Gastrocnemius medialis (tissue), 4 donors: ENCODE results near the gene OTOP2. TPM values are rescaled to one million over a fixed set of nuclear protein-coding genes. Genes with fewer than 3 reads are reported as not detected.
"Not testable (repeated sequence)": the region's sequence is repeated elsewhere in the genome, so short reads cannot be mapped to it uniquely, and the experiment has no call there.

Experiments
- ATAC-seq, 2 donors: fragments of 150-250 bp; one replicate each; pipeline ENCODE4 v1.9.1; 2016
- DNase-seq, 2 donors: peaks; one replicate each; pipeline ENCODE4 v3.0.0-alpha.2; 2019
- H3K27ac ChIP-seq, 4 donors: fragments of 200-600 bp; sonication (generic); 1 replicate in 1 of 4; 2 replicates in 3 of 4; pipeline ENCODE4 v1.5.1; 2016 to 2018; ENCODE audit warnings: mild to moderate bottlenecking in 2 of 4, moderate library complexity in 1 of 4
- H3K27me3 ChIP-seq, 3 donors: fragments of 200-600 bp; sonication (generic) in 2 of 3; 1 replicate in 1 of 3; 2 replicates in 2 of 3; pipeline versions ENCODE4 v1.5.1 to v1.6.0; 2016 to 2019; ENCODE audit warnings: mild to moderate bottlenecking in 1 of 3, moderate library complexity in 1 of 3
- H3K36me3 ChIP-seq, 2 donors: fragments of 200-600 bp; sonication (generic) in 1 of 2; one replicate each; pipeline ENCODE4 v1.5.1; 2017 to 2018
- H3K4me1 ChIP-seq, 2 donors: fragments of 200-600 bp; sonication (generic) in 1 of 2; one replicate each; pipeline ENCODE4 v1.5.1; 2016 to 2017; ENCODE audit warnings: mild to moderate bottlenecking in 2 of 2
- H3K4me3 ChIP-seq, 4 donors: fragments of 200-600 bp; sonication (generic) in 3 of 4; 1 replicate in 1 of 4; 2 replicates in 3 of 4; pipeline ENCODE4 v1.5.1; 2016 to 2019; ENCODE audit warnings: mild to moderate bottlenecking in 2 of 4
- H3K9me3 ChIP-seq, 3 donors: fragments of 200-600 bp; sonication (generic) in 2 of 3; 1 replicate in 1 of 3; 2 replicates in 2 of 3; pipeline ENCODE4 v1.5.1; 2016 to 2019
- CTCF ChIP-seq, 5 experiments: fragments of 450-650 bp in 3 of 5; fragments of 200-600 bp in 2 of 5; sonication (generic) in 2 of 5; IDR thresholded peaks in 4 of 5; conservative IDR thresholded peaks in 1 of 5; 1 replicate in 4 of 5; 2 replicates in 1 of 5; pipeline ENCODE4 v1.5.1; 2016 to 2019; ENCODE audit warnings: antibody characterized with exemption in 5 of 5, mild to moderate bottlenecking in 3 of 5, moderate library complexity in 3 of 5
- POLR2A ChIP-seq, 2 donors: fragments of 450-650 bp; IDR thresholded peaks; one replicate each; pipeline ENCODE4 v1.6.1; 2017; ENCODE audit warnings: antibody characterized with exemption in 2 of 2, mild to moderate bottlenecking in 2 of 2, moderate library complexity in 2 of 2
- in situ Hi-C, 4 donors: fragments of 200-750 bp; cut with MboI; loops; one replicate each; pipeline versions ENCODE4 v1.15.0 to v1.8.0; 2017; ENCODE audit warnings: low sequenced_read_pairs in 4 of 4
- intact Hi-C: fragments of 100-400 bp; cut with DNase I; formaldehyde crosslinking; loops from one replicate; pipeline ENCODE4 v1.15.1; 2023; ENCODE audit warnings: low total_unique reads
- total RNA-seq, 4 donors: library from RNA; depleted of rRNA; stranded (reverse); fragments of >200 nt; gene quantifications; one replicate each; pipeline versions ENCODE4 v1.1.0 to v1.2.3, GENCODE V29; 2016

Gene OTOP2
- total RNA-seq, 4 donors from 2014 or later = 0.19 TPM; not detected in 3

- Histone ChIP-seq H3K4me1 (no peaks in the 10 kb centered on the region), H3K27me3 (peaks cover 16 to 25% (median 22%) of the 10 kb centered on the region in 3 donors), H3K9me3 (no peaks in the 10 kb centered on the region), H3K36me3 (no peaks in the 10 kb centered on the region), H3K27ac (no peak overlapping the region), H3K4me3 (no peak overlapping the region)
- intact Hi-C loops = no loop called here
- in situ Hi-C loops = no loop called here
- no peak for DNase-seq
- no peak for ATAC-seq
- TF ChIP-seq CTCF (IDR thresholded peaks at IDR 0.05 in 4 of 5, conservative IDR thresholded peaks at IDR 0.05 in 1 of 5) = no peak
- TF ChIP-seq POLR2A (IDR thresholded peaks at IDR 0.05) = no peak
Observed at GRCh38 chr17:74900208-74900607, 23.9 kb upstream of the OTOP2 start.

GRCh38 chr17:74901353-74902135 is 22.5 kb upstream of the OTOP2 start:
- in situ Hi-C loops = no loop called here
- Histone ChIP-seq H3K27me3 (peaks cover 14 to 20% (median 20%) of the 10 kb centered on the region in 3 donors), H3K9me3 (no peaks in the 10 kb centered on the region), H3K4me3 (no peak overlapping the region), H3K4me1 (no peaks in the 10 kb centered on the region), H3K27ac (no peak overlapping the region), H3K36me3 (no peaks in the 10 kb centered on the region)
- TF ChIP-seq POLR2A (IDR thresholded peaks at IDR 0.05) (no peak), CTCF (IDR thresholded peaks at IDR 0.05 in 4 of 5, conservative IDR thresholded peaks at IDR 0.05 in 1 of 5) (no peak)
- intact Hi-C loops = no loop called here
- DNase-seq = no peak
- no peak for ATAC-seq

GRCh38 chr17:74903034-74903433 is 21.0 kb upstream of the OTOP2 start:
- ATAC-seq = no peak
- Histone ChIP-seq H3K4me1 (no peaks in the 10 kb centered on the region), H3K9me3 (no peaks in the 10 kb centered on the region), H3K27ac (no peak overlapping the region), H3K36me3 (no peaks in the 10 kb centered on the region), H3K4me3 (no peak overlapping the region), H3K27me3 (peaks cover 14 to 20% (median 17%) of the 10 kb centered on the region in 3 donors)
- TF ChIP-seq CTCF (IDR thresholded peaks at IDR 0.05 in 4 of 5, conservative IDR thresholded peaks at IDR 0.05 in 1 of 5) (no peak), POLR2A (IDR thresholded peaks at IDR 0.05) (no peak)
- in situ Hi-C loops (no loop called here), intact Hi-C loops (no loop called here)
- no peak for DNase-seq

- Histone ChIP-seq H3K4me1 (no peaks in the 10 kb centered on the region), H3K36me3 (no peaks in the 10 kb centered on the region), H3K4me3 (no peak overlapping the region), H3K27ac (no peak overlapping the region), H3K9me3 (no peaks in the 10 kb centered on the region), H3K27me3 (peaks cover 14 to 20% (median 17%) of the 10 kb centered on the region in 3 donors)
- in situ Hi-C loops = no loop called here
- TF ChIP-seq POLR2A (IDR thresholded peaks at IDR 0.05) = no peak
- no peak for ATAC-seq
- intact Hi-C loops = no loop called here
- DNase-seq = no peak
Observed at GRCh38 chr17:74903671-74904070, 20.4 kb upstream of the OTOP2 start.

- intact Hi-C loops = no loop called here
- no peaks in the 10 kb centered on the region for H3K4me1 ChIP-seq
- no peak for TF ChIP-seq POLR2A (IDR thresholded peaks at IDR 0.05)
- no peak for TF ChIP-seq CTCF (IDR thresholded peaks at IDR 0.05 in 4 of 5, conservative IDR thresholded peaks at IDR 0.05 in 1 of 5)
- in situ Hi-C loops = no loop called here
- H3K9me3 ChIP-seq = no peaks in the 10 kb centered on the region
- ATAC-seq (no peak), DNase-seq (no peak)
- no peak overlapping the region for H3K27ac ChIP-seq
- H3K36me3 ChIP-seq = no peaks in the 10 kb centered on the region
- peaks cover 14 to 20% (median 17%) of the 10 kb centered on the region in 3 donors for H3K27me3 ChIP-seq
- no peak overlapping the region for H3K4me3 ChIP-seq
Observed at GRCh38 chr17:74904687-74905409, 19.2 kb upstream of the OTOP2 start.

GRCh38 chr17:74906214-74906793 is 17.8 kb upstream of the OTOP2 start:
- in situ Hi-C loops, H3K4me3 ChIP-seq, H3K4me1 ChIP-seq, H3K36me3 ChIP-seq, intact Hi-C loops, H3K27ac ChIP-seq, ATAC-seq, DNase-seq, H3K9me3 ChIP-seq: not testable (repeated sequence)
- peaks cover 14 to 20% (median 17%) of the 10 kb centered on the region in 3 donors for H3K27me3 ChIP-seq
